GM21390 (cell line): ENCODE data around the gene MGLL.

Experiments
- ATAC-seq: cut with Tn5 transposase; IDR thresholded peaks from one replicate; pipeline ENCODE4 v1.9.1; 2021; ENCODE audit not compliant: unreplicated experiment

MGLL gene

DNA sequence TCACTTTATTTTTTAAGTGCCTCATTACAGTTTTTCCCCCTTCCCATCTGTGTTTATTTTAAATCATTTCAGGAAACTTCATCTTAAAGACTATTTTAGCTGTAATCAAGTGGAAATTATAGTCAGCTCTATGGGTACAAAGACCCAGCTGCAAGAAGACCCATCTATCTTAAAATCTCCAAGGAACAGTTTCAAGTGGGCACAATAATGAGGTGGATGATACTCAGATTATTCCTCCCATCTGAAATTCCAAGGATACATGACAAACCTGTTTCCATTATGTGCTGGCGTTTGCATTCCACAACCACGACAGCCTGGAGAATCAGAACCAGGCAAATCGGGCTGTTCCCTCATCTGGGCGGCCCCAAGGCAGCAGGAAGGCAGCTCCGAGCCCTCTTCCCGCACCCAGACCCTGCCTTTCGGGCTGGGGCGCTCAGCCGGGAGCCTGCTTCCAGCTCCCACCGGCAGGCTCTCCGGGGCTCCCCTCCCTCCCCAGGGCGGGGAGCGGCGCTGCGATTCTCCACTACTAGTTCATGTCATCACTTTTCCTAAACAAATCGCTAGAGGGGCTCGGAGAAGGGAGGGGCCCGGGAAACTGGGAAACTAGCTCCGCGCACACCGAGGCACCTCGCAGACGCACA lies at the start of gene MGLL:
Gene MGLL (minus strand): TSS at position 475 of the 641 bp plus-strand sequence. CDS start 197 bp downstream, at position 278.
- ATAC-seq = peak; percentile 10

GRCh38 chr3:127870156-127870555 lies 47.8 kb upstream of the MGLL start:
- no peak for ATAC-seq

GRCh38 chr3:127867986-127868385 lies 45.7 kb upstream of the MGLL start:
- no peak for ATAC-seq

DNA sequence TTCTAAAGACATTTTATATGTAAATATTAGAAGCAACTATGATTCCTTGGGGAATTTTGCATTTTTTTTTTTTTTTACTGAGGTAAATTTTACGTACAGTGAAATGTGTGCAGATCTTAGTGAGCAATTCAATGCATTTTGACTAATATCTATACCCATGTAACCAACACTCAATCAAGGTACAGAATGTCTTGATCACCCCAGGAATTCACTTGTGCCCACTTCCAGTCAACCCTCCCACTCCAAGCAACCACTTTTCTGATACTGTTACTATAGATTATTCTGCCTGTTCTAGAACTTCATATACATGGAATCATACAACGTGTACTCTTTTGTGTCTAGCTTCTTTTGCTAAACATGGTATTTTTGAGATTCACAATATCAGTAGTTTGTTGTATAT lies 45.1 kb upstream of the MGLL start:
- no peak for ATAC-seq

DNA sequence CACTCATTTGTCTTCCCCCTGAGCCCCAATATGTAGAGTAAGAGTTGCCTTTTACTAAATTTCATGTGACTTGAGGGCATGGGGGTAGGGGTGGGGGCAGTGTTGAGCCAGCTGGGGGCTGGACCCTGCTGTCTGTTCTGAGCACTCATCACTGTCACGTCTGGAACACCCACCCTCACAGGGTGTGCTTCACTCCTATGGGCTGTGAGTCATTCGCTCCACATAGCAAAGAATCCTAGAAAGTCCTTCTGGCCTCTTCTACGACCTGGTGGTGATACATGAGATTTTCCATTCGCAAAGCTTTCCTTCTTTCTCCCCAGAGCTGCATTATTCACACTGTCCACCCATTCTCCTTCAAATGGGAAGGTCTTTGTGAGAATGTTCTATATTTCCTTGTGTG lies 43.6 kb upstream of the MGLL start:
- ATAC-seq = no peak

DNA sequence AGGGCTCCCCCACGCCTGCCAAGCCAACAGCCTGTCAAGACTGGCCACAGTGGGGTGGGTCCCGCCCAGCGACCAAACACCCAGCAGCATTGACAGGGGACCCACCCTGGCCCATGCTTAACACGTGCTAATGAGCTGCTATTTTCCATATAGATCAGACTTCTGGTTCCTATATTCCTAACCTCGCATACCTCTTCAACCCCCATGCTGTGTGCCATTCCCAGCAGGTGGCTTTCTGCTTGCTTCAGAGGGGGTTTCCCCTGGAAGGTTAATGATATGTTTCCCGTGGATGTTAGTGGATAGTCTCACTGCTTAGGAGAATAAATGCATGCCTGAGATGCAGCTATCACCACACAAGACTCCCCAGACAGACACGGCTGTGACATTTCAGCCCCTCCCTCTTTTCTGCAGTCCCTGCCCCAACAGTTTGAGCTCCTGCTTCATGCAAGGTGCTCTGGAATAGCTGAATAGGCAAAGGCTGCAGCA lies 37.9 kb upstream of the MGLL start:
- no peak for ATAC-seq

GRCh38 chr3:127859730-127860129 lies 37.4 kb upstream of the MGLL start:
- no peak for ATAC-seq

DNA sequence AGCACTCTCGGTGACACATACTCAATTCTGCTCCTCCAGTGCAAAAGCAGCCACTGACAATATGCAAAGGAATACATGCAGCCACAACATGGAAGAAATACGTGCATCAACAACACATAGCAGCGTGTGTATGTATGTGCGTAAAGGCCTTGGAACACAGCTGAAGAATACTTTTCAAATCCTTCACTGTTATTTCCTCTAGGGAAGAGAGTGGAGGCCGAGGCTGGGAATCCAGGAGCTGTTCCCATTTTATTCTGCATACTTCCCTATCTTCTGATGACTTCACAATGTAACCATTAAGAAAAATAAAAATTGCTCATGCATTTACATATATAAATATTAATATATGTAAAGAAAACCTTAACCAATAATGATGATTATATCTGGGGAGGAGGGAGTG lies 36.6 kb upstream of the MGLL start:
- no peak for ATAC-seq

DNA sequence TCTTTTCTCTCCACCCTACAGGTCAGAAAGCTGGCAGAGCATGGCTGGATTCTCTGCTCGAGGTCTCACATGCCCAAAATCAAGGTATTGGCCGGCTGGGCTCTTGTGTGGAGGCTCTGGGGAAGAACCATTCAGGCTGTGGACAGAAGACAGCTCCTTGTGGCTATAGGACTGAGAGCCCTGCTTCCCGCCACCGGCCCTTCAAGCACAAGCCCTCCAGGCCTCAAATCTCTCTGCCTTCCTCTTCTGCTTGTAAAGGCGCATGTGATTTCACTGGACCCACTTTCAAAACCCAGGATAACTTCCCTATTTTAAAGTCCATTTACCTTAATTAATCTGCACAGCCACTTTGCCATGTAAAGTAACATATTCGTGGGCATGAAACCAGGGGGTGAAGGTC lies 36.2 kb upstream of the MGLL start:
- ATAC-seq = no peak

DNA sequence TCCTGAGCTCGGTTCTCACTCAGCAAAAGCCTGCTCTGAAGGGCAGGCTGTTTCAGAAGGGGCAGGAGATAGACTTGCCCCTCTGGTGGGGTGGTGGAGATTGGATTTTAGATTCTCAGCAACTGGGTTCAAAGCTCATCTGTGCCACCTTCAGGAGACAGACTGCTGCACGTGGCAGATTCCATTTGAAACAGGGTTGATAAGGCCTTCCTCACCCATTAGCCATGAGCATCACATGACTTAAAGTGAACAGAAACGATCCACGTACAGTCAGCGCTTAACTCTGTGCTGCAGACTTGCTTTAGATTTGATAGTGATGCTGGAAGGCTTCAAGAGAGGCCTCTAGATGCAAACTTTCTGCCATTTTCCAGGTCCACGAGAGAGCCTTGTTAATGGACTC lies 35.0 kb upstream of the MGLL start:
- no peak for ATAC-seq

DNA sequence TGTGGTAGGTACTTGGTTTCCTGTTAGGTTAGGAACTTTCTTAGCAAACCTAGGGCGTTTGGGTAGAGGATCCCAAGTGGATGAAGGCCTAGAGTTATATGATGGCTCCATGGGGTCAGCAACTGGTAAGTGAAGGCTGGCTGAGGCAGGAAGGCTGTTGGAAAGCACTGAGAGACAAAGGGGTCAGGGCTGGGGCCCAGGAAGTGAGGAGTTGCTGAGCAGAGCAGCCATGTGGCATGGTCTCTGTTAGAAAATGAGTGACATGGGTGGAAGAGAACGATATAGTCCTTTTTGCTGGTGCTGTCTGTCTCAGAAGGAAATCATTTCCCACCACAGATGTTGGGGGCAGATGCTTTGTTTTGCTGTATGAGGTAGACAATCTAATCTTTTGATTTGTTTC lies 34.5 kb upstream of the MGLL start:
- ATAC-seq = no peak

- no peak for ATAC-seq
Measured at GRCh38 chr3:127855246-127855645, 32.9 kb upstream of the MGLL start.

DNA sequence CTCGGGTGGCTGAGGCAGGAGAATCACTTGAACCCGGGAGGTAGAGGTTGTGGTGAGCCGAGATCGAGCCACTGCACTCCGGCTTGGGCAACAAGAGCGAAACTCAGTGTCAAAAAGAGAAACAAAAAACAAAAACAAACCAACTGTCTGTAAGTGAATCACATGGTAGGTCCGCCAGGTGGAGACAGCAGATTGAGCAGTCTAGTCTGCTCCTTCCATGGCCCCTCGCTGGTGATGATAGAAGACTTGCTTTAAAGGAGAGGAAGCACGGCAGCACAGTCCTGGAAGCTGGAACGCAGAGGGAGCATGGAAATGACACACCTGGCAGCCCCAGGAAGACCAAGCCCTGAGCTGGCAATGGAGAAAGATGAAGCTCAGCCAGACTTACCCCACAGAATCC lies 31.4 kb upstream of the MGLL start:
- ATAC-seq = no peak

DNA sequence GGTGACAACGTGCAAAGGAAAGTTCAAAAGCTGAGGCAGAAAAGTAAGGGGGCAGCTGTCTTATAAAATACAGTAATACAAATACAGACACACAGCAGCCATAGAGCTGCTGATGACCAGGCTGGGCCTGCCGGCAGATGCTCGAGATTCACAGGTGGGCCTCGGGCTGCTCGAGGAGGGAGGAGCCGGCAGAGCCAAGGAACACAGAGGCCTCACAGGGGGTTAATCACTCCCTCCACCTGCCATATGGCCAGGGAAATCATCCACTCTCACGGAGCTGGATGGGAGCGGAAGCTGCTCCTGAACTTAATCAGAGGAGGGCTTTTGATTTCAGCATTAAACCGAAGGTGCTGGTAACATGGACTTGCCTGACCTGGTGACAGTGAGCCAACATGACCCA lies 29.6 kb upstream of the MGLL start:
- ATAC-seq = no peak

DNA sequence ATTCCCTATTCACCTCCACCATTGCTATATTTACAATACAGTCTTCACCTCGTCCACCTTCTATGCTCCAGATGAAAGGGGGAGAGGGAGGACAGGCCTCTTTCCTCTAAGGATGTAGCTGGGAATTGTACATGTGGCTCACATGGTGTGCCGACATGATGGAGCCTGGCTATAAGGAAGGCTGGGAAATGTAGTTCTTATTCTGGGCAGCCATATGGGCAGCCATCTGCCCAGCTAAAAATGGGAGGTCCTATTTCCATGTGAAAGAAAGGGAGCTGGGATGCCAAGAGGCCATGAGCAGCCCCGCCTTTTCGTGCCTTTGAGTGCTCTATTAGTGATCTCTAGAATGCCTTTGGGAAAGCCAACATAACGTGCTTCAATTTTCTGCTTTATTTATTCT lies 27.1 kb upstream of the MGLL start:
- ATAC-seq = no peak

- no peak for ATAC-seq
Measured at GRCh38 chr3:127848131-127849129, 26.1 kb upstream of the MGLL start.

DNA sequence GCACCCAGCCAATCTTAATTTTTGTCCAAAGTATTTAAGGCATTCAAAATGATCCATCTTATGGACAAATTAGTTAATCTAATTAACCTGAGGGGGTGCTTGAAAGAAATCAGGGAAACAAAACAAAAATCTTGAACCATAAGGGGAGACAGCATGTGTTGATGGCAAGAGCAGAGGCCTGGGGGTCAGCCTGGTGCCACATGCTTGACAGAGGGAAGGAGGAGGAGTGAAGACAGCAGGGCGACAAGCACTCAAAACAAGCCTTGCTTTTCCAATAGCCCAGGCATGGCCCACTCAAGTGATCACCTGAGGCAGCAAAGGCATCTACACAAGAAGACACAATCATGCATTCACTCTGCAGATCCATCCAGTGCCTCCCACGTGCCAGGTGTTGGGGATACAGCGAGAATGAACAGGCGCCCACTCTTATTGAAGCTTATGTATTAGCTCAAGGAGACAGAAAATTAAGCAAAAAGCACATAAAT lies 25.0 kb upstream of the MGLL start:
- ATAC-seq = no peak

DNA sequence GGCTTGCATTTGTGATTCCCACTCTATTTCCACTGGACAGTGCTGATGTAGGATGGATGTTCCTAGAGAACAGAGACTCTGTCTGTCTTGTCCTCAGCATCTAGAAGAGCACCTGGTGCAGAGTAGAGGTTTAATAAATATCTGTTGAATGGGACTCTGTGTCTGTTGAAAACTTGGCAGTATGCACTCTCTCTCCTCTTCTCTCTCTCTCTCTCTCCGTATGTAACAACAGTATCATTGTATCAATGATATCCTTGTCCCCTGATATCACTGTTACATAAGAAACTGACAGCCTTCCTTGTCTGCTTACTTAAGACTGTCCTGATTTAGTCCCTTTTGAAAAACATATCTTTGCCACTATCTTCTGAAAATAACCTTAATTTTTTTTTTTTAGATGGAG lies 24.3 kb upstream of the MGLL start:
- no peak for ATAC-seq

DNA sequence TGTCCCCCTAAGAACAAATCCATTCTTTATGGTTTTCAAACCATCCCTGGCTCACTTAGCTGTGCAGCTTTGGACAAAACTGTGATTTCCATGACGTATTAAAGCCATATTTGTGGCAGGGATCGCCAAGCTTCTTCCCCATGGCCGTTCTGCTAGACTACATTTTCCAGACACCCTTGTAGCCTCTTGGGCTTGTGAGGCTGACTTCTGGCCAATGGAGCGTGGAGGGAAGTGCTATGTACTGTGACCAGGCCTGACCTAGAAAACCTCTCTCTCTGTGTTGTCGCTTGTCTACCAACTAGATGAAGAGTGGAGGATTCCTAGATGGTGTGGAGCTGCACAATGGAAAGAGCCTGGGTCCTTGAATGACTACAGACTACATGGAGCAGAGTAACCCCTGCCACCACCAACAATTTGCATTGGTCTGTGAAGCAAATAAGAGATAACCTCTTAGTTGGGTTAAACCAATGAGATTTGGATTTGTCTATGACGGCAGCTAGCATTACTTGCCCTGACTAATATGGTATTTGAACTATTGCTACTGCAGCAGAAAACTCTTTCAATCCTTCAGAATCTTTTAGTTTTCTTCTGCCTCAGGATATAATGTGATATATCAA lies 22.1 kb upstream of the MGLL start:
- ATAC-seq = no peak

GRCh38 chr3:127840671-127841070 lies 18.4 kb upstream of the MGLL start:
- ATAC-seq = no peak

- no peak for ATAC-seq
Measured at GRCh38 chr3:127839099-127839498, 16.8 kb upstream of the MGLL start.
